ENCODE measurements around the gene MAJIN. TPM values are rescaled to one million over a fixed set of nuclear protein-coding genes. Genes with fewer than 3 reads are reported as not detected.
"Not testable (repeated sequence)": the region's sequence is repeated elsewhere in the genome, so short reads cannot be mapped to it uniquely, and the experiment has no call there.

MAJIN gene
- total RNA-seq, 1 donor from 2014 or later: not detected

DNA sequence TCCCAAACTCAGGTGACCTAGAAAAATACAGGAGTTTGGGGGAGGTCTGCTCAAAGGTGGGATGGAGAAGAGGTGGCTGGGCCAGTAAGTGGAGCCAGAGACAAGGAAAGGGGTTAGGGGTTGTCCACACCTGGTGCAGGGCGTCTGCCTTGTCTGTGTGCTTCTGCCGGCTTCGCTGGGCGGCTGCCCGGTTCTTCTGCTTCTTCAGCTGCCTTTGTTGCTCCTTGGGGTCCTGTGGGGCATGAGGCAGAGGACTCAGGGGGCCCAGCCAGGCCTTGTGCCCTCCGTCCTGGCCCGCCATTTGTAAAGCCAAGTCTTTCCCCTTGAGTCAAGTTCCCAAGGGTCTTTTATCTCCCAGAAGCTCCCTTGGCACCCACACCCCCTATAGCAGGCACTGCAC, 22.4 kb upstream of the MAJIN start:
- no peak for DNase-seq (ENCODE audit: low spot score in 2 of 2)
- no peak for FAIRE-seq

DNA sequence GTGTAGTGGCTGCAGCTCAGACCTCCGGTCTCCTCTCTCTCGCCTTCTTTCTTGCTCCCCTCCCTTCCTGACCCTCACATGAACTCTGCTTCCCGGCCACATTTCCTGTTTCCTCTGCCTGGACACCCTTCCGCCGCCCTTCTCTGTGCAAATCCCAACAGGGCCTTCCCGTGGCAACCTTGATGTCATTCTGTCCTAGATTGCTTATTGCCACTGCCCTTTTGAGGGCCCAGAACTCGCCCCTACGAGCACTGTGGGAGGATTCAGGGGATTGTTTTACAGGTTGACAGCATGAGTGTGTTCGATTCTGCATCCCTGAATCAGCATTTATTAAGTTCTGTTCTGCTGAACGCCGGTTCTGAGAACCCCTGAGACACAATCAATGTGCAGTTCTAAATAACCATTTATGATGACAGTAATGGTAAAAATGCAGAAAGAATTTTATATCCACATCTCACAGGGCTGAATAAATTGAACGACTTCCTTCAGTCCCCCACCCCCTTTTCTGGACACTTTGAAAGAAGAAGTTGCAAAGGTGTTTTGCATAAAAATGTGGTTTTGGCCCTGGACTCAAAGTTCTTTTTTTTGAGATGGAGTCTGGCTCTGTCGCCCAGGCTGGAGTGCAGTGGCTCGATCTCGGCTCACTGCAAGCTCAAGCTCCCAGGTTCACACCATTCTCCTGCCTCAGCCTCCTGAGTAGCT, 18.5 kb upstream of the MAJIN start:
- DNase-seq (ENCODE audit: low spot score in 2 of 2): no peak

DNA sequence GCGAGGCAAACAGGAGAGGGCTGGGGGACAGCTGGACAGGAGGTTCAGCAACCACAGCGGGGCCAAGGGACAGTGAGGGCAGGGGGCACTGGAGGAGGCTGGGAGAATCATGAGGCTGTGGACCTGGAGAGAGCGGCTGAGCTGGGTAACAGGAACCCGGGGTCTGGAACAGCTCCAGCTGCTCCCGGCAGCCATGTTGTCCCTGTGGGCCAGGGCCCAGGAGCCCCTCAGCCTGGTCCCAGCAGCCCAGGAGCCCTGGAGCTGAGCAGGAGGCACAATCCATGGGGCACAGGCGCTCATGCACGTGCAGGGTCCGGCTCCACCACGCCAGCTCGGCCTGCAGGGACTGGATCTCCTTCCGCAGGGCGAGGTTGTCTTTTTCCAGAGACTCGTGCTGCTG, 17.5 kb upstream of the MAJIN start:
- FAIRE-seq (no peak), DNase-seq (ENCODE audit: low spot score in 2 of 2) (no peak)

More for the DNA sequence above, 18.5 kb upstream of the MAJIN start:
- no peak for FAIRE-seq

DNA sequence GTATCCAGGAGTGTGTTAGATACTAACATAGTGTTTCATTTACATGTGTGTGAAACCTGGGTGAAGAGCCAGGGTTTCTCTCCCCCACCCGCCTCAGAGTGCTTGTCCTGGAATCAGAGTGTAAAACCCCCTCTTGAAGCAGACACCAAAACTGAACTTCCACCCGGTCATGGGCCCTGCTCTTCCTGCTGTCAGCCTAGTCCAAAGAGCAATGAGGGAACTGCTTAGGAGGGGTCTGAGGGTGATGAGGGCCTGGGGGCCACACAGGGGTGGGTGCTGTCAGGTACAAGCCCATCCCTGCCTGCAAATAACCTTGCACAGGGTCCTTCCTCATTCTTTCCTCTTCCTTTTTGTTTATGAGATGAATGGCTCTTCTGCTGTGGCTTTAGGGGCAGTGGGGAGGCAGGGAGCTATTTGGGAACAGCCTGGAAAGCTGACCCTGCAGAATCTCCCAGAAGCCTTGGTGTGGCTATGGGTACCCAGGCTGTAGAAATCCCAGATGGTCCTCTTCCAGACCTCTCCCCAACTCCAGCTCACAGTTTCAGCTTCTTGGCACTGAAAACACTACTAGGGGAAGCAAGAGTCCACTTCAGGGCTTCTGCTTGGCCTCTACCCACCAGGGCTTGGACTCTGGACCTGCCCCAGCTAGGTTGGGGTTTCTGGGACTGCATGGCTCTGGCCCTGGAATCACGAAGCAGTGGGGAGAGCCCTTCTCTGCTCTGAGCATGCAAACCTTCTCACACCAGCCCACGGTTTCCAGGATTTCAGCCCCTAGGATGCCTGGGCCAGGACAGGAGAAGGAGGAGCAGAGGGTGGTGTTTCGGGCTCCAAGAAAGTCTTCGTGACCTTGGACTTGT, 16.3 kb upstream of the MAJIN start:
- FAIRE-seq (no peak), DNase-seq (ENCODE audit: low spot score in 2 of 2) (no peak)

DNA sequence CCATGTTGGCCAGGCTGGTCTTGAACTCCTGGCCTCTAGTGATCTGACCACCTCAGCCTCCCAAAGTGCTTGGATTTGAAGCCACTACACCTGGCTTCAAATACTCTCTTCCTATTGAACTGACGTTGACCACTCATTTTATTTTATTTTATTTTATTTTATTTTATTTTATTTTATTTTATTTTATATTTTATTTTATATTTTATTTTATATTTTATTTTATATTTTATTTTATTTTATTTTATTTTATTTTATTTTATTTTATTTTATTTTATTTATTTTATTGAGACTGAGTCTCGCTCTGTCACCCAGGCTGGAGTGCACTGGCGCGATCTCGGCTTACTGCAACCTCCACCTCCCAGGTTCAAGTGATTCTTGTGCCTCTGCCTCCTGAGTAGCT, 11.4 kb upstream of the MAJIN start:
- not testable (repeated sequence) for FAIRE-seq; DNase-seq (ENCODE audit: low spot score in 2 of 2)

DNA sequence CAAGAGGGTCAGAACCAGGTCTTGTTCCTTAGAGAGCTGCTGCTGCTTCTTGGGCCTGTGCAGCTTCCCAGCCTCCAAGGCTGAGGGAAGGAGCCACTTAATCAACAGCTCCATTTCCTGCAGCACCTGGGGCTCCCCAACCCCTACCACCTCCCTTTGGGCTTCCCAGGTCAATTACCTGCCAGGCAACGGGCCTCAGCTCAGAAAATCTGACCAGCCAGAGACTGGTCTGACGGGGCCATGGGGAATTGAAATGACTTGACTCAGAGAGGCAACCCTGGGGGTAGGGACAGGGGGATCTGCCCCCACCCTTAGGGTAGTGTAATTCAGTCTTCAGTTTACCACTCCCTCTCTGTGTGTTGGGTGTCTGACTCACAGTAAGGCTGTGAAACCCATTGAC, 4.7 kb upstream of the MAJIN start:
- DNase-seq (ENCODE audit: low spot score in 2 of 2): no peak
- FAIRE-seq: no peak

DNA sequence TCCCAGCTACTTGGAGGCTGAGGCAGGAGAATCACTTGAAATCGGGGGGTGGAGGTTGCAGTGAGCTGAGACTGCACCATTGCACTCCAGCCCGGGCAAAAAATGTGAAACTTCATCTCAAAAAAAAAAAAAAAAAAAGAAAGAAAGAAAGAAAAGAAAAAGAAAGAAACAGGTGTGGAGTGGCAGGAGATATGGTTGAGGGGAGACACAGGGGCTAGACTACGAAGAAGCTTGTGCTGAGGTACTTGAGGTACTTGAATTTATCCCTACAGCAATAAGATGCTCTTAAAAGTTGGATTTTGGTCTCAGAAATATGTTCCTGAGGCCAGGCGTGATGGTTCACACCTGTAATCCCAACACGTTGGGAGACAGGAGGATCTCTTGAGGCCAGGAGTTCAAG, 2.2 kb upstream of the MAJIN start:
- no peak for DNase-seq (ENCODE audit: low spot score in 2 of 2)
- FAIRE-seq: no peak

DNA sequence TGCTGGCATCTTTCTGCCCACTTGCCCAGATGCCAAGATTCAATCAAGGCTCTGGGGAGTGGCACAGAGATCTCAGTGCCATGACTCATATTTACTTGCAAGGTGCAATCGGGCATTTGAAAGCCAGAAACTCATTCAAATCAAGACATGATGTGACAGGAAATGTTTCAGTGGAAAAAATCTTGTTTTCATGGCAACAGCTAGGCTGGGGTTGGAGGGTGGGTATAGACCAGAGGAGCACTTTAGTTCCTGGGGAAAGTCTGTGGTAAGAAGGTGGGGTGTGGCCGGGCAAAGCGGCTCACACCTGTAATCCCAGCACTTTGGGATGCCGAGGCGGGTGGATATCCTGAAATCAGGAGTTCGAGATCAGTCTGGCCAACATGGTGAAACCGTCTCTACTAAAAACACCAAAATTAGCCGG, 1.2 kb downstream of the MAJIN start:
- DNase-seq (ENCODE audit: low spot score in 2 of 2): no peak
- FAIRE-seq: no peak

DNA sequence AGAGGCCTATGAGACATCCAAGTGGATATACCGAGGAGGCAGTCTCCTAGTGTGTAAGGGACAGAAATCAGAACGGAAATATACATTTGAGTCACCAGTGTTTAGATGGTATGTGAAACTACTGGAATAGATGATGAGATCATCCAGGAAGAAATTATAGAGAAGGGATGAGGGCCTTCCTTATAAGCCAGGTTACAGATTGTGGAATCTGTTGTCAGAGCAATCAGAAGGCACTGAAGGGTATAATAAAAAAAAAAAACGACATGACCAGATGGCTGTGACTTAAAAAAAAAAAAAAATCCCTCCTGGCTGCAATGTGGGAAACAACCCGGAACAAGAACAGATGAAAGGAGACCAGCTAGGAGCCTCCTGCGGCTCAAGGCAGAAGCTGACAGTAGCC, 2.7 kb downstream of the MAJIN start:
- FAIRE-seq (no peak), DNase-seq (ENCODE audit: low spot score in 2 of 2) (no peak)

DNA sequence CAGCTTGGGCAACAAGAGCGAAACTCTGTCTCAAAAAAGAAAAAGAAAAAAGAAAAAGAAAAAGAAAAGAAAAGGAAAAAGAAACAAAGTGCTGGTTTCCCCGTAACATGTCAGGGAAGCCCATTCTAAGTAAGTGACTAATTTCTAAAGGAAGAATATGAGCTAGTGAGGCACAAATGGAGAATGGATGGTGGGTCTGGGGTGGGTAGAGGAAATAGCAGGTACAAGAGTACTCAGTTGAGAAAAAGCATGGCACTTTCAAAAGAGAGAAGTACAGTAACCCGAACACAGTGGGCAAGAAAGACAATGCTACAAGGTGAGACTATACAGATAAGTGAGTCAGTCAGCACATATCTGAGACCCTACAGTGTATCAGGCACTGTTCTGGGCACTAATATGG, 4.5 kb downstream of the MAJIN start:
- FAIRE-seq (no peak), DNase-seq (ENCODE audit: low spot score in 2 of 2) (no peak)

DNA sequence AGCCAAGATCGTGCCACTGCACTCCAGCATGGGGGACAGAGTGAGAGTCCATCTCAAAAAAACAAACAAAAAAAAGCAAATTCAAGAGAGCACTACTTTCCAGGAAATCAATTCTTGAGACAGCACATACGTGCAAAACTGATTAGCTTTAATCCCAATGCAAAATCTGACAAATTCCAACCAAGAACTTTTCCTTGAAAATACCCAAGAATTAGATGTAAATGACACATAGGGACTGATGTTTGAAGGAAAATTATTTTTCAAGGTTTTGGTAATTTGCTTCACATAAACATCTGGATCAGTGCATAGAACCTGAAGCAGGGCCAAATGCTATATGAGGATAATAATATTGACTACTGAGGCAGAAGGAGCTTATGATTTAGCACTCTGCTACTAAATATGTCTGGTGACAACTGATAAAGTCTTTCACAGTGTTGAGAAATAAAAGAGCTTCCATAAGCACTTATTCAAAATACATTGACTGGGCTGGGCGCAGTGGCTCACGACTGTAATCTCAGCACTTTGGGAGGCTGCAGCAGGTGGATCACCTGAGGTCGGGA, 8.8 kb downstream of the MAJIN start:
- DNase-seq (ENCODE audit: low spot score in 2 of 2): no peak
- FAIRE-seq: no peak

DNA sequence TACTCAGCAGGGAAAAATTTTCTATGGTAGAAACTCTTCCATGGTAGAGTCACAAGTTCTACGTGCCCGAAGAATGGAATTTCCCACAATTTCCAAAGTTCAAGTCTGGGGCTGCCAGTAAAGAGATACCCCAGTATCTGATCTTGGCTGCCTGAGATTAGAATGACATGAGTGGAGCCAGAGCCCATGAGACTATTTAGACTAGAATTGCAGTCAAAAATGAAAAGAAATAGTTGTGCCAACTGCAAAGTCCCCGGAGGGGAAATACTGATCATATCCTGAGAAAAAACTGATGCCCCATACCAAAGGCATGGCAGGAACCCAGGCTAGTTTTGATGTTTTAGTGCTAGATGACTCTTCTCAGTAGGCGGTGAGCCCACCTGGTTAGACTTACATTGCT, 11.2 kb downstream of the MAJIN start:
- FAIRE-seq (no peak), DNase-seq (ENCODE audit: low spot score in 2 of 2) (no peak)

DNA sequence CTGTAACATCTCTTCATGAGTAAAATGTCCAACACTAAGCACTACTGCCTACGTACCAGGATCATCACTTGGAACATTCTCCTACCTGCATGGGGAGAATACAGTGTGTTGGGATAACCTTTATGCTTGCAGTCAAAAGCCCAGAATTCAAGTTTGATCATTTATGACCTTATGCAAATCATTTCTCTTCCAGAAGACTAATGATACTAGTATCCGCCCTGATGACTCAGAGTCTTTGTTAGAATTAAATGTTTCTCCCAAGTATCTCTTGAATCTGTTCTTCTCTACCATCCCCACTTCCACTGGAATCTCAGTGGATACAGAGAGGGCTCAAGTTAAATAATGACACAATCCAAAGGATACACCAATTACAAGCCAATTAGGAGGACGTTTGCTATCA, 12.4 kb downstream of the MAJIN start:
- no peak for DNase-seq (ENCODE audit: low spot score in 2 of 2)
- no peak for FAIRE-seq

DNA sequence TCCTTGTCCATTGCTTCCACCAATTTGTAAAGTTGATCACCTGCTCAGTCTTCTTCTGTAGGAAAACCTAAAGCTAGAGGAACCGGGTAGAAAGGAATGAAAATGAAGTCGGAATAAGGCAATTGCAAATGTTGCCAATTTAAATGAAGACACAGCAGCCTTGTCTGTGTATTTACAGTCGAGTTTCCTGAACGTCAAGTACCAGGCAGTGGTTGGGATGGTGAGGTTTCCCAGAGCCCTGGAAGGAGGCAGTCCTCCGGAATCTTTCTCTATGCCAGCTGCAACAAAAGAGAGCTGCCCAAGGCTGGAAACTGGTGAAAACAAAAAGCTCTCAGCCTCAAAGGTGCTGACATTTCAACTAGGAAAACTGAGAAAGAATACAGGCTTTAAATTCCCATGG, 17.7 kb downstream of the MAJIN start:
- no peak for DNase-seq (ENCODE audit: low spot score in 2 of 2)
- FAIRE-seq: no peak

DNA sequence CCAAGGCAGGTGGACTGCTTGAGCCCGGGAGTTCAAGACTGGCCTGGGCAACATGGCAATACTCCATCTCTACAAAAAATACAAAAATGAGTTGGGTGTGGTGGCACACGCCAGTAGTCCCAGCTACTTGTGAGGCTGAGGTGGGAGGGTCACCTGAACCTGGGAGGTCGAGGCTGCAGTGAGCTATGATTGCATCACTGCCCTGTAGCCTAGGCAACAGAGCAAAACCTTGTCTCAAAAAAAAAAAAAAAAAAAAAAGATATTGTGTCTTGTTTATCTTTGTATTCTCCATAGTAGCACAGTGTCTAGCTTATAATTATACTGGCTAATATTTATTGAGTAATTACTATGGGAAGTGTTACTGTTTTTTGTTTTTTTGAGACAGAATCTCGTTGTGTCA, 20.4 kb downstream of the MAJIN start:
- DNase-seq (ENCODE audit: low spot score in 2 of 2) (no peak), FAIRE-seq (no peak)

DNA sequence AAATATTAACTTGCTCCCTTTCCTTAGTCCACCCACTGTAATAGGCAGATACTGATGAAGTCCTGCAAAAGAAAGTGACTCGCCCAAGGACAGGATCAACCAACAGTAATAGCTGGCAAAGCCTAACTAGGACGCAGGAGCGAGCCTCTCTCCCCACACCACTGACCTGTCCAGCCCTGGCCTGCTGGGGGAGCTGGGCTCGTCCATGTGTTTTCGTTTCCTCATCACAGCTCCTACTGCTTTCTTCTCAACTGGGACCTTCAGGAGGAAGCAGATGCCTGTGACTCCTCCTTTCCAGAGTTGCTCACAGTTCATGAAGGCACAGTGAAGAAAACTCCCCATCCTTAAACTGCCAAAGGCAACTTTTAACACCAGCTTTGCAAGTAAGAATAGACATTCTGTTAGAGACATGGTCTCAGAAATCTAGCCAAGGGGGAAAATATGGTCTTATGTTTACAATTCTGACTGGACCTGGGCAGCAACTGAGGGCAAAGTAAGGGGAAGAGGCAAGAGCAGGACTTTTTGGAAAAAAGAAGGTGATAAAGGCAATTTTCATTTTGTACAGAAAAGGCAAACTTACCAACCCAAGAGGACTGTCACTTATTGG, 24.6 kb downstream of the MAJIN start:
- FAIRE-seq: no peak
- DNase-seq (ENCODE audit: low spot score in 2 of 2): no peak

DNA sequence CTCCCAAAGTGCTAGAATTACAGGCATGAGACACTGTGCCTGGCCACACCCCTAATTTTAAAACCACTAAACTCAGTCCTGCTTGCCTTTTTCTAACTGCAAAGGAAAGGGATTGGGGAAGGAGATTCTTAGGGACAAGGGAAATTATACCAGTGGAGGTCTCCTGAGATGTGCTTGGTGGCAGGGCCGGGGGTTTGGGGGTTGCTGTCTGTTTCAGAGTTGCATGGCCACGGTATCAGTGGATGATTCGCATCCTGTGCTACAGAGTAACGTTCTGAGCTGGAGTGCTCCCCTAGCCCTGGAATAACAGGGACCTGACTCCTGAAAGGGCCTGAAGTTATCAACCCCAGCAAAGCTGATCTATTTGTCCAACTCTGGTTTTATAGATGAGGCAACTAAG, 35.4 kb downstream of the MAJIN start:
- no peak for FAIRE-seq
- no peak for DNase-seq (ENCODE audit: low spot score in 2 of 2)

DNA sequence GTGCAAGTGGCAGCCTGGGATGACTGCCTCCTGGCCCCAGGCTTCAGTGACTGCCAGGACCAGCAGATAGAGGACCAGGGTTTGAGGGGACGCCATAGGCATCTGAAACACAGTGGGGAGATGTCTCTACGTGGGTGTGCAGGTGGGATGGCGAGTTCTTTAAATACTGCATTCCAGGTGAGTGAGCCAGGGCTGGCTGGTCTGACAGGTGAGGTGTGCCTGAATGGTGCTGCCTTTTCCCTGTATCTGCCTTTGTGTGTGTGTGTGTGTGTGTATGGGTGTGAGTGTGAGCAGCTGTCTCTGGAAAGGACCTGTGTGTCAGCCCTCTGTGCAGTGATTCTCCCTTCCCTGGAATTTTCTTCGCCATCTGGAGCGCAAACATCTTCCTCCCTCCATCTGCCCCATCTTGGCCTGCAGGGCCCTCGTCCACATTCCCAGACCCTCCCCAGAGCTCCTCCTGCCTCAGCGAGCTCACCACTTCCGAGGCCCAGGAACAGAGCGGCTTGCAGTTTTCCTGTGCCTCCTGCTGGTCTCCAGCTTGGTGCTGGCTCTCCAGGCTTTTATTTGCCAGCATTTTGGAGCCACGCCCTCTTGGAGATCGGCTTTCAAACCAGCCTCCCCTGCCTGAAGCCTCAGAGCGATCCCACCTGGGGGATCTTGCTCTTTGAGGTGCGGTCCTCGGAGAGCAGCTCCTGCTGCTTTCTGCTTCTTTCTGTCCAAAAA, 36.4 kb downstream of the MAJIN start, which contains the start of gene GPHA2:
GPHA2 (minus strand) TSS at position 535 of the 723 bp plus-strand sequence; CDS start at position 102, 433 bp downstream.
- FAIRE-seq: no peak
- peak in 1 of 2 donors; percentile 9 for DNase-seq (ENCODE audit: low spot score in 2 of 2)

DNA sequence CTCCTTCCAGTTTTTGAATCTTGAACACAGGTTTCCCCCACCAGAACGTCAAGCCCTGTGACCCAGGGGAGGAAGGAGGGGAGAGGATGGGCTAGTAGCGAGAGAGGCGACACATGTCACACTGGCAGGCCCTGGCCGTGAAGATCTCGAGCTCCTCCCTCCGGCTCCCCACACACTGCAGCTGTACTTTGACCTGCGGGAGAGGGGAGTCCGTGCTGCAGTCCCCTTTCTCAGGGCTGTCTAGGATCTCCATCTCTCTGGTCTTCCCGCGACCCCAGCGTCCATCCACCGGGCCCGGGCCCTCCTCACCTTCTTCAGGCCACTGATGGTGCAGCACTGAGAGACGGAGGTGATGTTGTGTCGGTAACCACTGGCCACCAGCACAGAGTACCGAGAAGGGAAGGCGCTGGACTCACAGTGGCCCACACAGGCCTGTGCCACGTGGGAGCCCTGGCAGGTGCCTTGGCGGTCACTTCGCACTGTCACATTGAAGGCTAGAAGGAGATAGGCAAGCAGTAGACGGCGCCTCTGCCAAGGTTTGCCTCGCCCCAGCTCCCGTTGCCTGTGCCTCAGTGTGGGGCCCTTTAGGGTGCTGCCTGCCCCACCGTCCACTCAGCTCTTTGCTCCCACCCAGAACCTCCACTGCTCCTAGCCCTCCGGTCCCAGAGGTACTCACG, 37.1 kb downstream of the MAJIN start:
- FAIRE-seq (no peak), DNase-seq (ENCODE audit: low spot score in 2 of 2) (peak in 1 of 2 donors; percentile 9)

All from frontal cortex (tissue), 4 donors.